OCI-M2 (cell line): ENCODE data around the gene WASF2.
"Not testable (repeated sequence)": the region's sequence is repeated elsewhere in the genome, so short reads cannot be mapped to it uniquely, and the experiment has no call there.

Experiments
- DNase-seq: peaks from one replicate; lab custom pipeline; 2025; ENCODE audit not compliant: unreplicated experiment; lab: John Stamatoyannopoulos, UW

Gene WASF2

GRCh38 chr1:27428316-27429028, 61.5 kb downstream of the WASF2 start:
- no peak for DNase-seq

GRCh38 chr1:27427816-27428315, 62.1 kb downstream of the WASF2 start:
- DNase-seq, result no peak

- no peak for DNase-seq
Observed at GRCh38 chr1:27427329-27427728, 62.6 kb downstream of the WASF2 start.

- no peak for DNase-seq
Observed at GRCh38 chr1:27423709-27424108, 66.3 kb downstream of the WASF2 start.

- DNase-seq, result no peak
Observed at GRCh38 chr1:27418326-27419185, 71.4 kb downstream of the WASF2 start.

GRCh38 chr1:27417713-27418112, 72.3 kb downstream of the WASF2 start:
- DNase-seq, result no peak

GRCh38 chr1:27416387-27417111, 73.4 kb downstream of the WASF2 start:
- DNase-seq, result no peak

- no peak for DNase-seq
Observed at GRCh38 chr1:27414091-27414490, 75.9 kb downstream of the WASF2 start.

GRCh38 chr1:27413004-27413403, 77.0 kb downstream of the WASF2 start:
- no peak for DNase-seq

GRCh38 chr1:27412502-27412901, 77.5 kb downstream of the WASF2 start:
- DNase-seq, result no peak

GRCh38 chr1:27410709-27411108, 79.3 kb downstream of the WASF2 start:
- no peak for DNase-seq

GRCh38 chr1:27409669-27410068, 80.3 kb downstream of the WASF2 start:
- DNase-seq, result no peak

- no peak for DNase-seq
Observed at GRCh38 chr1:27408151-27408550, 81.8 kb downstream of the WASF2 start.

GRCh38 chr1:27406791-27407190, 83.2 kb downstream of the WASF2 start:
- not testable (repeated sequence) for DNase-seq

- no peak for DNase-seq
Observed at GRCh38 chr1:27406362-27406680, 83.6 kb downstream of the WASF2 start.

- DNase-seq, result not testable (repeated sequence)
Observed at GRCh38 chr1:27405598-27406361, 84.2 kb downstream of the WASF2 start.

- no peak for DNase-seq
Observed at GRCh38 chr1:27405074-27405473, 84.9 kb downstream of the WASF2 start.

GRCh38 chr1:27403931-27404330, 86.0 kb downstream of the WASF2 start:
- no peak for DNase-seq

GRCh38 chr1:27403065-27403726, 86.8 kb downstream of the WASF2 start:
- no peak for DNase-seq

GRCh38 chr1:27402349-27402754, 87.6 kb downstream of the WASF2 start:
- no peak for DNase-seq
